ENCODE measurements around the gene CDIPT. TPM values are rescaled to one million over a fixed set of nuclear protein-coding genes. Genes with fewer than 3 reads are reported as not detected.

CDIPT gene
- total and polyA plus RNA-seq, 2 of the 13 experiments (the other 11 are each of a cell fraction or from before 2014, with no cell fraction given): 54.9 to 97.5 TPM

- TF ChIP-seq EZH2 (conservative IDR thresholded peaks at IDR 0.05; ENCODE audit: low read depth, low read length) (no peak), ZBTB10 (CRISPR knock-in tag; IDR thresholded peaks at IDR 0.05; ENCODE audit: borderline replicate concordance) (no peak), MXI1 (IDR thresholded peaks at IDR 0.05; ENCODE audit: borderline replicate concordance, low read depth, low read length) (peak; percentile 95; the same call in 2 of the 3 replicates), NFKBIZ (CRISPR knock-in tag; IDR thresholded peaks at IDR 0.05) (no peak), ZSCAN12 (CRISPR knock-in tag; IDR thresholded peaks at IDR 0.05) (no peak), ZNF780A (CRISPR knock-in tag; IDR thresholded peaks at IDR 0.05) (no peak; the same call in 1 of the 2 replicates), ZNF704 (CRISPR knock-in tag; IDR thresholded peaks at IDR 0.05; ENCODE audit: borderline replicate concordance) (no peak), DDIT3 (CRISPR knock-in tag; IDR thresholded peaks at IDR 0.05) (no peak), ZNF703 (CRISPR knock-in tag; IDR thresholded peaks at IDR 0.05; ENCODE audit: borderline replicate concordance) (0 out of 2 replicates have a peak, but pooled peaks have one; percentile 12), NR2F6 (IDR thresholded peaks at IDR 0.05) (peak; percentile 84), NR2F6 (CRISPR knock-in tag; IDR thresholded peaks at IDR 0.05) (peak; percentile 74; the same call in 1 of the 2 replicates), ELF1 (CRISPR knock-in tag; IDR thresholded peaks at IDR 0.05) (peak; percentile 85), HMGXB3 (CRISPR knock-in tag; IDR thresholded peaks at IDR 0.05; ENCODE audit: borderline replicate concordance) (peak; percentile 51; the same call in 1 of the 2 replicates), ZNF432 (CRISPR knock-in tag; IDR thresholded peaks at IDR 0.05; ENCODE audit: borderline replicate concordance) (no peak), ZNF788 (CRISPR knock-in tag; IDR thresholded peaks at IDR 0.05; ENCODE audit: borderline replicate concordance) (peak; percentile 87), POLR2G (IDR thresholded peaks at IDR 0.05; ENCODE audit: low read depth, low read length) (peak; percentile 80), ATF7-NPFF (CRISPR knock-in tag; IDR thresholded peaks at IDR 0.05; ENCODE audit: low read depth) (no peak; the same call in none of the 2 replicates), ZNF567 (CRISPR knock-in tag; IDR thresholded peaks at IDR 0.05; ENCODE audit: borderline replicate concordance) (0 out of 2 replicates have a peak, but pooled peaks have one; percentile 64), RBFOX2 (IDR thresholded peaks at IDR 0.05; ENCODE audit: low read depth, low read length) (peak; percentile 89)
Observed at GRCh38 chr16:29862884-29863668, at the start of gene CDIPT (continued).
